Glutamatergic neuron (in vitro differentiated cells): ENCODE measurements around the gene RAP2A. TPM values are rescaled to one million over a fixed set of nuclear protein-coding genes. Genes with fewer than 3 reads are reported as not detected.

Experiments
- DNase-seq: peaks from one replicate; pipeline ENCODE4 v3.0.0; 2022
- H3K27ac Mint-ChIP-seq: one replicate; pipeline ENCODE4 v1.8.0; 2020; ENCODE audit warnings: mild to moderate bottlenecking, mixed read lengths, inconsistent platforms; ENCODE audit not compliant: unreplicated experiment
- H3K27me3 Mint-ChIP-seq: one replicate; pipeline ENCODE4 v1.8.0; 2020; ENCODE audit warnings: mild to moderate bottlenecking, moderate library complexity, mixed read lengths, inconsistent platforms; ENCODE audit not compliant: unreplicated experiment
- H3K36me3 Mint-ChIP-seq: one replicate; pipeline ENCODE4 v1.8.0; 2020; ENCODE audit warnings: mild to moderate bottlenecking, mixed read lengths, inconsistent platforms; ENCODE audit not compliant: unreplicated experiment
- H3K4me1 Mint-ChIP-seq: one replicate; pipeline ENCODE4 v1.8.0; 2020; ENCODE audit warnings: mild to moderate bottlenecking, low read depth, mixed read lengths, inconsistent platforms; ENCODE audit not compliant: unreplicated experiment
- H3K4me3 Mint-ChIP-seq: one replicate; pipeline ENCODE4 v1.8.0; 2020; ENCODE audit warnings: mild to moderate bottlenecking, mixed read lengths, inconsistent platforms; ENCODE audit not compliant: unreplicated experiment
- H3K9me3 Mint-ChIP-seq: one replicate; pipeline ENCODE4 v1.8.0; 2020; ENCODE audit warnings: mild to moderate bottlenecking, moderate library complexity, mixed read lengths, inconsistent platforms; ENCODE audit not compliant: unreplicated experiment
- total RNA-seq: library from RNA; stranded (reverse); fragmentation: NEBNext Ultra II Directional; extraction: Animal tissue kit (Norgen Biotek cat#: 25700); gene quantifications from one replicate; pipeline ENCODE4 v1.2.1, GENCODE V29; 2021; ENCODE audit not compliant: unreplicated experiment
- TF ChIP-seq, protein P1 (sequence below): fragments of 200-600 bp; sonication (generic); IDR thresholded peaks from one replicate; pipeline ENCODE4 v1.5.0; 2021; ENCODE audit not compliant: partially characterized antibody, unreplicated experiment

Gene RAP2A
- total RNA-seq, 1 donor from 2014 or later: 51.2 TPM

DNA sequence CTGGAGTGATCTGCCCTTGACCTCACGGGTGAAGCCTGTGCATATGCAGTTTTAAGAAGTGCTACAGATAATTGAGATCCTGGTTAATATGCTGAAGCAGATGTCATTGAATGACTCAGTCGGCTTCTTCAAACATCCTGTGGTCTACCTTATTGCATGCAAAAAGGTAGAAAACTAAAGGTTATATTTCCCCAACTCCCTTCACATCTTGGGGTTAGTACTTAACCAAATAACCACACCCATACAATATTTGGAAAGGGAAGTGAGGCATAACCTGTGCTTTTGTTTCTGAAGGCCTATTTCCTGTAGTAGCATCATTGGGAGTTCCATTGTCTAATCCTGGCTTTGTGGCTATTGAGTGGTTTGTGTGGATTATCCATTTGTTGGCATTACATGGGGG lies 58.3 kb downstream of the RAP2A start:
- no peak for DNase-seq
- Mint-ChIP-seq H3K4me1 (no peaks in the 10 kb centered on the region), H3K9me3 (peaks cover 2% of the 10 kb centered on the region), H3K27me3 (peaks cover 1% of the 10 kb centered on the region), H3K27ac (no peak overlapping the region), H3K4me3 (no peak overlapping the region), H3K36me3 (no peaks in the 10 kb centered on the region)
- TF ChIP-seq, protein P1, sequence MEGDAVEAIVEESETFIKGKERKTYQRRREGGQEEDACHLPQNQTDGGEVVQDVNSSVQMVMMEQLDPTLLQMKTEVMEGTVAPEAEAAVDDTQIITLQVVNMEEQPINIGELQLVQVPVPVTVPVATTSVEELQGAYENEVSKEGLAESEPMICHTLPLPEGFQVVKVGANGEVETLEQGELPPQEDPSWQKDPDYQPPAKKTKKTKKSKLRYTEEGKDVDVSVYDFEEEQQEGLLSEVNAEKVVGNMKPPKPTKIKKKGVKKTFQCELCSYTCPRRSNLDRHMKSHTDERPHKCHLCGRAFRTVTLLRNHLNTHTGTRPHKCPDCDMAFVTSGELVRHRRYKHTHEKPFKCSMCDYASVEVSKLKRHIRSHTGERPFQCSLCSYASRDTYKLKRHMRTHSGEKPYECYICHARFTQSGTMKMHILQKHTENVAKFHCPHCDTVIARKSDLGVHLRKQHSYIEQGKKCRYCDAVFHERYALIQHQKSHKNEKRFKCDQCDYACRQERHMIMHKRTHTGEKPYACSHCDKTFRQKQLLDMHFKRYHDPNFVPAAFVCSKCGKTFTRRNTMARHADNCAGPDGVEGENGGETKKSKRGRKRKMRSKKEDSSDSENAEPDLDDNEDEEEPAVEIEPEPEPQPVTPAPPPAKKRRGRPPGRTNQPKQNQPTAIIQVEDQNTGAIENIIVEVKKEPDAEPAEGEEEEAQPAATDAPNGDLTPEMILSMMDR: no peak

DNA sequence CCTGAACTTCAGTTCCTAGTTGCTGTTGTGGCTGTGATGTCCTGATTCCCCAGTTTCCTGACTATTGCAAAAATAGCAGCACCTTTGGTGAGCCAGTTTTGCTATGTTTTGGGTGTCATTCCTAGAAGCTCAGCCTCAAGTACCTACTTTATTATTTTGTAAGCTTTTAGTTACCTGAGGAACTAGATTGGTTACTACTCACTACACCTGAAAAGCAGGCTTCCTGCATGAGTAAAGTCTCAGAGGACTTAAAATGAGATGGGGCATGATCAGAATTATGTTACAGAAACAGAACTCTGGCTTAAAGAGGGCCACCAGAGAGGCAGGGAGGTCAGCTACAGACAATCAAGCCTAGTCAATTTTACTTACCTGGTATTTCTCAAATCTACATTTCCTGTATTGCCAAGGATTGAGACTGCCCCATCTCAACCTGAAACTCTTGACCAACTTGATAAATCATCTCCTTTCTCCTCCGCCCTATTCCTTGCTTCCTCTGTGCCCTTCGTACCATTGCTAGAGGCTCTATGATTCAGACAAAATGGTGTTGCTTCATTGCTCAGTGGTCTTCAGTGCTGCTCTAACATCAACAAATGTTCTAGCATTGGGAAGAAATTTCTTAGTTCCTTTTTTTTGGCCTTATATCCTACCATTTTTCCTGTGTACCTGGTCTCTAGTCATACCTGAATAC lies 58.9 kb downstream of the RAP2A start:
- Mint-ChIP-seq H3K27me3 (peaks cover 1% of the 10 kb centered on the region), H3K4me1 (no peaks in the 10 kb centered on the region), H3K4me3 (no peak overlapping the region), H3K9me3 (peaks cover 2% of the 10 kb centered on the region), H3K36me3 (no peaks in the 10 kb centered on the region), H3K27ac (no peak overlapping the region)
- DNase-seq: no peak
- TF ChIP-seq, protein P1: no peak

DNA sequence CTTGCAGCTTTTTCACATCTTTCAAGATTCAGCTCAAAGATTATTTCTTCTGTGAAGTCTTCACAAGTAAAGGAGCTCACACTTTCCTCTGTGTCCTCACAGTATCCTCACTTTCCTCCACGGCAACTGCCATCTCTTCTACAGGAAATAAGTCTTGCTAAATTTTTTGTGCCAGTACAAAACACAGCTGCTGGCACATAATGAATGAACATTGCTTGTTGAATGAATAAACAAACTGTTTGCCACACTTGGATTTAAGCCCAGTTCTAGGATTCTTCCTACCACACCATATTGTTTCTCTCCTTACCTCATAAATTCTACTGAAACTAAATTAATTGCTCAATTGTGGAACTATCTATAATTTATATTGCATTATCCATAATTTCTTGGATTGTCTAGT lies 59.5 kb downstream of the RAP2A start:
- no peak for DNase-seq
- Mint-ChIP-seq H3K27ac (no peak overlapping the region), H3K9me3 (peaks cover 2% of the 10 kb centered on the region), H3K4me3 (no peak overlapping the region), H3K36me3 (no peaks in the 10 kb centered on the region), H3K27me3 (peaks cover 1% of the 10 kb centered on the region), H3K4me1 (no peaks in the 10 kb centered on the region)
- TF ChIP-seq, protein P1: no peak

DNA sequence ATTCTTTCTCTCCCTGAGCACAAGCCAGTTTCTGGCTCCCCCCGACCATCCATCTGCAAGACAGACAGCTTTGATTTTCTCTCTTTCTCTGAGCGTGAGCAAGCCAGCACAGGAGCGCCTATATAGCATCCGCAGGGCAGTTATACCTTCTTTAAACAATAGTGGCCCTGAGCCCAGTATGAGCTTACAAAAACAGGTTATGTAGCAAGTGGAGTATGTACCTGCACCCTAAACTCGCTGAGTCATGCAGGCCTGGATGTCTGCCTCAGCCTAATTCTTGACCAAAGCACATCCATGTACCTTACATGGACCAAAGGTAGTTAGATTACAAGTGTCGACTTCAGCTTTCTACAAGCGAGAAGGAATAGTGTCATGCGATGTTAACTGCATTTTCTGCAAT lies 61.7 kb downstream of the RAP2A start:
- Mint-ChIP-seq H3K36me3 (no peaks in the 10 kb centered on the region), H3K9me3 (peaks cover 2% of the 10 kb centered on the region), H3K27ac (no peak overlapping the region), H3K27me3 (peaks cover 1% of the 10 kb centered on the region), H3K4me1 (no peaks in the 10 kb centered on the region), H3K4me3 (no peak overlapping the region)
- DNase-seq: no peak
- TF ChIP-seq, protein P1: no peak

DNA sequence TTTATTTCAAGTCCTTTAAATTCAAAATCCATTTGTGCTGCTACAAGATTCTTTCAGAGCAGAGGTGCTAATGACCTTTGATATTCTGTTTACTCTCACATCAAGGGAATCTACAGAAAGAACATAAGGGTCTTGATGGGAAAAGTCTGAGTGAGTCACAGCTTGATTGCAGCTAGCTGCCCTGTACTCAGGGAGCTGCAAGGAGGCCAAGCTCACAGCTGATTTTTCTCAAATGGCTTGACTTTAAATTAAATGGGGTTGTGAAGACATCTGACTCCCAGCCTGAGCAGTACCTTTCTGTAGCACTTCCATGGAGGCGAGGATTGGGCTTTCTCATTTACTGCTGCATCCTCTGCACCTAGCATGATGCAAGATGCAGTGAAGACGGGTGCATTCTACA lies 62.5 kb downstream of the RAP2A start:
- no peaks in the 10 kb centered on the region for H3K36me3 Mint-ChIP-seq

More for the DNA sequence above, 62.5 kb downstream of the RAP2A start:
- H3K4me1 Mint-ChIP-seq: no peaks in the 10 kb centered on the region
- TF ChIP-seq, protein P1: no peak
- peaks cover 2% of the 10 kb centered on the region for H3K9me3 Mint-ChIP-seq
- H3K27me3 Mint-ChIP-seq: peaks cover 1% of the 10 kb centered on the region
- DNase-seq: no peak
- H3K4me3 Mint-ChIP-seq: no peak overlapping the region
- no peak overlapping the region for H3K27ac Mint-ChIP-seq
